GM23338 (cell line): ENCODE data around the gene NFATC1. TPM values are rescaled to one million over a fixed set of nuclear protein-coding genes. Genes with fewer than 3 reads are reported as not detected.

Source experiments
- ATAC-seq: fragments of 200-7000 bp; cut with Tn5 transposase; 3 replicates; pipeline ENCODE4 v1.9.1; 2020
- DNase-seq: peaks from one replicate; pipeline ENCODE4 v3.0.0-alpha.2; 2015; ENCODE audit warnings: low spot score
- H2AFZ ChIP-seq: fragments of 200-600 bp; sonication (generic); 2 replicates; pipeline ENCODE4 v1.8.0; 2016; ENCODE audit warnings: antibody characterized with exemption, mild to moderate bottlenecking, moderate library complexity
- H3F3A ChIP-seq: fragments of 200-600 bp; sonication (generic); replicated peaks from 2 replicates; pipeline ENCODE4 v1.8.0; 2017; ENCODE audit warnings: antibody characterized with exemption, mixed run types, low read depth
- H3K27ac ChIP-seq: fragments of 200-600 bp; sonication (generic); 2 replicates; pipeline ENCODE4 v1.6.1; 2016; ENCODE audit warnings: low read depth
- H3K27me3 ChIP-seq: fragments of 200-600 bp; sonication (generic); 2 replicates; pipeline ENCODE4 v1.8.0; 2016; ENCODE audit warnings: mild to moderate bottlenecking, mixed run types, moderate library complexity; ENCODE audit not compliant: insufficient read depth
- H3K36me3 ChIP-seq: fragments of 200-600 bp; sonication (generic); 2 replicates; pipeline ENCODE4 v1.8.0; 2016; ENCODE audit warnings: mild to moderate bottlenecking; ENCODE audit not compliant: insufficient read depth
- H3K4me1 ChIP-seq: fragments of 200-600 bp; sonication (generic); 2 replicates; pipeline ENCODE4 v1.8.0; 2016; ENCODE audit warnings: mild to moderate bottlenecking, moderate library complexity; ENCODE audit not compliant: insufficient read depth
- H3K4me2 ChIP-seq: fragments of 200-600 bp; sonication (generic); 2 replicates; pipeline ENCODE4 v1.7.1; 2017; ENCODE audit warnings: mixed run types
- H3K4me3 ChIP-seq: fragments of 200-600 bp; sonication (generic); 2 replicates; pipeline ENCODE4 v1.6.1; 2016; ENCODE audit warnings: mixed run types
- H3K79me2 ChIP-seq: fragments of 200-600 bp; sonication (generic); replicated peaks from 2 replicates; pipeline ENCODE4 v1.8.0; 2017; ENCODE audit warnings: mild to moderate bottlenecking; ENCODE audit not compliant: insufficient read depth
- H3K9me2 ChIP-seq: fragments of 200-600 bp; sonication (generic); 2 replicates; pipeline ENCODE4 v1.8.0; 2017; ENCODE audit not compliant: insufficient read depth
- H4K20me1 ChIP-seq: fragments of 200-600 bp; sonication (generic); replicated peaks from 2 replicates; pipeline ENCODE4 v1.8.0; 2017; ENCODE audit warnings: mild to moderate bottlenecking; ENCODE audit not compliant: insufficient read depth
- H3K27ac Mint-ChIP-seq: 2 replicates; pipeline ENCODE4 v1.8.0; 2020; ENCODE audit warnings: inconsistent platforms, mild to moderate bottlenecking, moderate library complexity, mixed read lengths
- H3K27me3 Mint-ChIP-seq: 3 replicates; pipeline ENCODE4 v1.8.0; 2022; ENCODE audit warnings: low read depth, mild to moderate bottlenecking, moderate library complexity, mixed read lengths, inconsistent platforms; ENCODE audit not compliant: insufficient read depth, poor library complexity
- H3K36me3 Mint-ChIP-seq: 3 replicates; pipeline ENCODE4 v1.8.0; 2021; ENCODE audit warnings: low read depth, mild to moderate bottlenecking, inconsistent platforms, moderate library complexity, mixed read lengths
- H3K4me1 Mint-ChIP-seq: 3 replicates; pipeline ENCODE4 v1.8.0; 2020; ENCODE audit warnings: mild to moderate bottlenecking, inconsistent platforms, mixed read lengths
- H3K4me3 Mint-ChIP-seq: 3 replicates; pipeline ENCODE4 v1.8.0; 2021; ENCODE audit warnings: moderate library complexity, mild to moderate bottlenecking, inconsistent platforms, mixed read lengths
- H3K9me3 Mint-ChIP-seq: 3 replicates; pipeline ENCODE4 v1.8.0; 2020; ENCODE audit warnings: moderate library complexity, mild to moderate bottlenecking, inconsistent platforms, mixed read lengths
- CREB1 ChIP-seq: fragments of 250-450 bp; sonication (Bioruptor Pico); IDR thresholded peaks from 2 replicates; pipeline ENCODE4 v1.5.0; 2020; ENCODE audit warnings: low read depth, mild to moderate bottlenecking, moderate library complexity
- EZH2 ChIP-seq: fragments of 200-600 bp; sonication (generic); IDR thresholded peaks from one replicate; pipeline ENCODE4 v1.8.0; 2017; ENCODE audit warnings: antibody characterized with exemption, mild to moderate bottlenecking, low read depth; ENCODE audit not compliant: unreplicated experiment
- EZH2phosphoT487 ChIP-seq: fragments of 200-600 bp; sonication (generic); IDR thresholded peaks from one replicate; pipeline ENCODE4 v1.8.1; 2018; ENCODE audit warnings: antibody characterized with exemption; ENCODE audit not compliant: unreplicated experiment
- JUNB ChIP-seq: IDR thresholded peaks from one replicate; pipeline ENCODE4 v1.6.1; 2016; ENCODE audit warnings: antibody characterized with exemption; ENCODE audit not compliant: unreplicated experiment
- NANOG ChIP-seq: IDR thresholded peaks from 2 replicates; pipeline ENCODE4 v1.6.1; 2016; ENCODE audit warnings: antibody characterized with exemption, borderline replicate concordance
- POLR2AphosphoS5 ChIP-seq: IDR thresholded peaks from 2 replicates; pipeline ENCODE4 v1.6.1; 2016; ENCODE audit warnings: antibody characterized with exemption, low read depth
- REST ChIP-seq: IDR thresholded peaks from one replicate; pipeline ENCODE4 v1.6.1; 2018; ENCODE audit warnings: antibody characterized with exemption; ENCODE audit not compliant: unreplicated experiment
- ZNF114 ChIP-seq: fragments of 250-450 bp; sonication (Bioruptor Pico); IDR thresholded peaks from 2 replicates; pipeline ENCODE4 v1.5.0; 2020; ENCODE audit warnings: mild to moderate bottlenecking, moderate library complexity
- ZNF331 ChIP-seq: fragments of 250-450 bp; sonication (Bioruptor Pico); IDR thresholded peaks from 2 replicates; pipeline ENCODE4 v1.5.0; 2020; ENCODE audit warnings: low read depth, mild to moderate bottlenecking, moderate library complexity
- polyA plus RNA-seq: library from polyadenylated mRNA; unstranded; fragments of >200 nt; fragmentation: Nextera tagmentation; extraction: Ambion mirVana; gene quantifications from 2 replicates; pipeline ENCODE4 v1.2.1, GENCODE V29; 2016
- total RNA-seq: library from RNA; depleted of rRNA; stranded (reverse); fragments of >200 nt; shearing (Covaris generic); gene quantifications from 2 replicates; pipeline ENCODE4 v1.2.3, GENCODE V29; 2014
- TF ChIP-seq, protein P1 (sequence below): IDR thresholded peaks from 2 replicates; pipeline ENCODE4 v1.6.1; 2016; ENCODE audit warnings: antibody characterized with exemption
- TF ChIP-seq, protein P2 (sequence below): fragments of 250-450 bp; sonication (Bioruptor Pico); IDR thresholded peaks from 2 replicates; pipeline ENCODE4 v1.5.0; 2020; ENCODE audit warnings: mild to moderate bottlenecking, moderate library complexity

NFATC1 gene
- total and polyA plus RNA-seq, 2 experiments from 2014 or later = 3.9 to 6.4 TPM

GRCh38 chr18:79457239-79457638 is 61.5 kb downstream of the NFATC1 start (continued):
- TF ChIP-seq, protein P1, sequence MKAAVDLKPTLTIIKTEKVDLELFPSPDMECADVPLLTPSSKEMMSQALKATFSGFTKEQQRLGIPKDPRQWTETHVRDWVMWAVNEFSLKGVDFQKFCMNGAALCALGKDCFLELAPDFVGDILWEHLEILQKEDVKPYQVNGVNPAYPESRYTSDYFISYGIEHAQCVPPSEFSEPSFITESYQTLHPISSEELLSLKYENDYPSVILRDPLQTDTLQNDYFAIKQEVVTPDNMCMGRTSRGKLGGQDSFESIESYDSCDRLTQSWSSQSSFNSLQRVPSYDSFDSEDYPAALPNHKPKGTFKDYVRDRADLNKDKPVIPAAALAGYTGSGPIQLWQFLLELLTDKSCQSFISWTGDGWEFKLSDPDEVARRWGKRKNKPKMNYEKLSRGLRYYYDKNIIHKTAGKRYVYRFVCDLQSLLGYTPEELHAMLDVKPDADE = no peak
- TF ChIP-seq REST = no peak
- no peak for TF ChIP-seq EZH2

GRCh38 chr18:79457652-79458051 is 61.9 kb downstream of the NFATC1 start:
- no peak overlapping the region for H3K4me3 ChIP-seq
- Mint-ChIP-seq H3K9me3 (no peaks in the 10 kb centered on the region), H3K27me3 (peaks cover 9% of the 10 kb centered on the region), H3K4me3 (no peak overlapping the region), H3K36me3 (peaks cover 5% of the 10 kb centered on the region; the same call in 1 of the 3 replicates), H3K4me1 (peaks cover 14% of the 10 kb centered on the region), H3K27ac (no peak overlapping the region)
- no peaks in the 10 kb centered on the region for H3K27me3 ChIP-seq
- H2AFZ ChIP-seq = no peak overlapping the region
- DNase-seq = no peak
- H3K27ac ChIP-seq = no peak overlapping the region
- H3K79me2 ChIP-seq = no peaks in the 10 kb centered on the region
- H3F3A ChIP-seq = no peaks in the 10 kb centered on the region
- no peaks in the 10 kb centered on the region for H3K9me2 ChIP-seq
- no peaks in the 10 kb centered on the region for H4K20me1 ChIP-seq
- no peak for ATAC-seq
- H3K36me3 ChIP-seq = no peaks in the 10 kb centered on the region
- H3K4me1 ChIP-seq = peaks cover 7% of the 10 kb centered on the region
- no peak overlapping the region for H3K4me2 ChIP-seq
- TF ChIP-seq NANOG = no peak
- no peak for TF ChIP-seq ZNF114 (CRISPR knock-in tag)
- no peak for TF ChIP-seq CREB1 (CRISPR knock-in tag)
- TF ChIP-seq JUNB = no peak
- no peak for TF ChIP-seq EZH2phosphoT487
- TF ChIP-seq POLR2AphosphoS5 = no peak
- TF ChIP-seq, protein P1 = no peak
- no peak for TF ChIP-seq ZNF331
- TF ChIP-seq, protein P2, sequence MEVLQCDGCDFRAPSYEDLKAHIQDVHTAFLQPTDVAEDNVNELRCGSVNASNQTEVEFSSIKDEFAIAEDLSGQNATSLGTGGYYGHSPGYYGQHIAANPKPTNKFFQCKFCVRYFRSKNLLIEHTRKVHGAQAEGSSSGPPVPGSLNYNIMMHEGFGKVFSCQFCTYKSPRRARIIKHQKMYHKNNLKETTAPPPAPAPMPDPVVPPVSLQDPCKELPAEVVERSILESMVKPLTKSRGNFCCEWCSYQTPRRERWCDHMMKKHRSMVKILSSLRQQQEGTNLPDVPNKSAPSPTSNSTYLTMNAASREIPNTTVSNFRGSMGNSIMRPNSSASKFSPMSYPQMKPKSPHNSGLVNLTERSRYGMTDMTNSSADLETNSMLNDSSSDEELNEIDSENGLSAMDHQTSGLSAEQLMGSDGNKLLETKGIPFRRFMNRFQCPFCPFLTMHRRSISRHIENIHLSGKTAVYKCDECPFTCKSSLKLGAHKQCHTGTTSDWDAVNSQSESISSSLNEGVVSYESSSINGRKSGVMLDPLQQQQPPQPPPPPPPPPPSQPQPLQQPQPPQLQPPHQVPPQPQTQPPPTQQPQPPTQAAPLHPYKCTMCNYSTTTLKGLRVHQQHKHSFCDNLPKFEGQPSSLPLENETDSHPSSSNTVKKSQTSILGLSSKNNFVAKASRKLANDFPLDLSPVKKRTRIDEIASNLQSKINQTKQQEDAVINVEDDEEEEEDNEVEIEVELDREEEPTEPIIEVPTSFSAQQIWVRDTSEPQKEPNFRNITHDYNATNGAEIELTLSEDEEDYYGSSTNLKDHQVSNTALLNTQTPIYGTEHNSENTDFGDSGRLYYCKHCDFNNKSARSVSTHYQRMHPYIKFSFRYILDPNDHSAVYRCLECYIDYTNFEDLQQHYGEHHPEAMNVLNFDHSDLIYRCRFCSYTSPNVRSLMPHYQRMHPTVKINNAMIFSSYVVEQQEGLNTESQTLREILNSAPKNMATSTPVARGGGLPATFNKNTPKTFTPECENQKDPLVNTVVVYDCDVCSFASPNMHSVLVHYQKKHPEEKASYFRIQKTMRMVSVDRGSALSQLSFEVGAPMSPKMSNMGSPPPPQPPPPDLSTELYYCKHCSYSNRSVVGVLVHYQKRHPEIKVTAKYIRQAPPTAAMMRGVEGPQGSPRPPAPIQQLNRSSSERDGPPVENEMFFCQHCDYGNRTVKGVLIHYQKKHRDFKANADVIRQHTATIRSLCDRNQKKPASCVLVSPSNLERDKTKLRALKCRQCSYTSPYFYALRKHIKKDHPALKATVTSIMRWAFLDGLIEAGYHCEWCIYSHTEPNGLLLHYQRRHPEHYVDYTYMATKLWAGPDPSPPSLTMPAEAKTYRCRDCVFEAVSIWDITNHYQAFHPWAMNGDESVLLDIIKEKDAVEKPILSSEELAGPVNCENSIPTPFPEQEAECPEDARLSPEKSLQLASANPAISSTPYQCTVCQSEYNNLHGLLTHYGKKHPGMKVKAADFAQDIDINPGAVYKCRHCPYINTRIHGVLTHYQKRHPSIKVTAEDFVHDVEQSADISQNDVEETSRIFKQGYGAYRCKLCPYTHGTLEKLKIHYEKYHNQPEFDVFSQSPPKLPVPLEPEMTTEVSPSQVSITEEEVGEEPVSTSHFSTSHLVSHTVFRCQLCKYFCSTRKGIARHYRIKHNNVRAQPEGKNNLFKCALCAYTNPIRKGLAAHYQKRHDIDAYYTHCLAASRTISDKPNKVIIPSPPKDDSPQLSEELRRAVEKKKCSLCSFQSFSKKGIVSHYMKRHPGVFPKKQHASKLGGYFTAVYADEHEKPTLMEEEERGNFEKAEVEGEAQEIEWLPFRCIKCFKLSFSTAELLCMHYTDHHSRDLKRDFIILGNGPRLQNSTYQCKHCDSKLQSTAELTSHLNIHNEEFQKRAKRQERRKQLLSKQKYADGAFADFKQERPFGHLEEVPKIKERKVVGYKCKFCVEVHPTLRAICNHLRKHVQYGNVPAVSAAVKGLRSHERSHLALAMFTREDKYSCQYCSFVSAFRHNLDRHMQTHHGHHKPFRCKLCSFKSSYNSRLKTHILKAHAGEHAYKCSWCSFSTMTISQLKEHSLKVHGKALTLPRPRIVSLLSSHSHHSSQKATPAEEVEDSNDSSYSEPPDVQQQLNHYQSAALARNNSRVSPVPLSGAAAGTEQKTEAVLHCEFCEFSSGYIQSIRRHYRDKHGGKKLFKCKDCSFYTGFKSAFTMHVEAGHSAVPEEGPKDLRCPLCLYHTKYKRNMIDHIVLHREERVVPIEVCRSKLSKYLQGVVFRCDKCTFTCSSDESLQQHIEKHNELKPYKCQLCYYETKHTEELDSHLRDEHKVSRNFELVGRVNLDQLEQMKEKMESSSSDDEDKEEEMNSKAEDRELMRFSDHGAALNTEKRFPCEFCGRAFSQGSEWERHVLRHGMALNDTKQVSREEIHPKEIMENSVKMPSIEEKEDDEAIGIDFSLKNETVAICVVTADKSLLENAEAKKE = no peak
